ENCODE results near the gene AHNAK2.

The AHNAK2 gene

GRCh38 chr14:104989236-104989950, 11.2 kb upstream of the AHNAK2 start:
- H3K36me3 Mint-ChIP-seq (ENCODE audit: insufficient read depth): peaks cover 26% of the 10 kb centered on the region
- DNase-seq (no peak), ATAC-seq (replicated peaks) (no peak)
- H3K27ac Mint-ChIP-seq: no peak overlapping the region
- H3K27me3 Mint-ChIP-seq: peaks cover 5 to 9% of the 10 kb centered on the region in 2 donors
- H3K4me1 Mint-ChIP-seq (ENCODE audit: low read depth in 2 of 2): peaks cover 8 to 11% of the 10 kb centered on the region in 2 donors
- H3K9me3 Mint-ChIP-seq: no peaks in the 10 kb centered on the region
- no peak overlapping the region for H3K4me3 Mint-ChIP-seq

GRCh38 chr14:104986487-104987164, 8.5 kb upstream of the AHNAK2 start:
- no peak for ATAC-seq (replicated peaks)
- DNase-seq: no peak
- Mint-ChIP-seq H3K4me3 (peak overlapping the region; percentile 76 to 81), H3K27ac (peak overlapping the region; percentile 81 to 83), H3K36me3 (ENCODE audit: insufficient read depth) (peaks cover 25% of the 10 kb centered on the region), H3K4me1 (ENCODE audit: low read depth in 2 of 2) (peaks cover 3 to 15% of the 10 kb centered on the region in 2 donors), H3K9me3 (no peaks in the 10 kb centered on the region), H3K27me3 (peaks cover 5 to 9% of the 10 kb centered on the region in 2 donors)

DNA sequence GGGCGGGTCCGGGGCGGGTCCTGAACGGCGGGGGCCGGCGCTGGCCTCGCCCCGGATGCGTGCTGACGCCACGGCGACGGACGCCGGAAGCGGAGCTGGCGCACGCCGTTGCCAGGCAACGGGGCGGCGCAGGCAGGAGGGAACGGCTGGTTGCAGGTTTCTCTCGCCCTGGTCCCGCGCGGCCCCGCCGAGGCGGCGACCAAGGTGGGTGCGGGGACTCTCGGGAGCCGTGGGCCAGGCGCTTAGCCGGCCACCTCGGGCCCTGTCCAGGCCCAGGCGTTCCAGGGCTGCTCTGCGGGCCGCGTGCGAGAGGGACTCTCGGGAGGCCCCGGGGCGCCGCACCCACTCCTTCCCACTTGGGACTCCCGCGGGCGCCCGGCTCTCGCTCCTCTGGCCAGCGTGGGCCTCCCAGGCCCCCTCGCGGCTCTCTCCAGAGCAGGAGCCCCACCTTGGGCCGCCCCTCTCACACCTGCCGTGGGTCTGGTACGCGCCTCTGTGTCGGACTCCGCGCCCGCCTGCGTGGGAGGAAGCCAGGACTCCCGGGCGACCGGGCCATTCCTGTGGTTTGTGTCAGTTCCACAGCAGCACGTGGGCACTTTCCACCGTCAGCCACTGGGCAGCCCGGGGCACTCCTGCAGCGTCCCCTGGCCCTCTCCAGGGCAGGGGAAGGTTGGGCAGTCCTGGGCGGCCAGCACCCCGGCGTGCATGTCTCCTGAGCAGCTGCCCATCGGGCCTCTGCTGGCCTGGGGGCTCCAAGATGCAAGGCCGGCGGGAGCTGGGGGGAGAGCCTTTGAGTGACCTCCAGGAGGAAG, 7.7 kb upstream of the AHNAK2 start, which contains the start of gene CLBA1:
Gene CLBA1 (plus strand): TSS at position 114 of the 812 bp plus-strand sequence. CDS start 644 bp downstream, at position 758.
- Mint-ChIP-seq H3K27ac (peak within 1 kb of the TSS; percentile 83 to 87), H3K9me3 (no peaks in the 10 kb centered on the region), H3K4me1 (ENCODE audit: low read depth in 2 of 2) (peaks cover 3 to 15% of the 10 kb centered on the region in 2 donors), H3K4me3 (peak within 1 kb of the TSS; percentile 76 to 81), H3K36me3 (ENCODE audit: insufficient read depth) (peaks cover 25% of the 10 kb centered on the region), H3K27me3 (peaks cover 5 to 9% of the 10 kb centered on the region in 2 donors)
- ATAC-seq (replicated peaks) (peak; percentile 97), DNase-seq (peak; percentile 80 to 87 (median 81))

DNA sequence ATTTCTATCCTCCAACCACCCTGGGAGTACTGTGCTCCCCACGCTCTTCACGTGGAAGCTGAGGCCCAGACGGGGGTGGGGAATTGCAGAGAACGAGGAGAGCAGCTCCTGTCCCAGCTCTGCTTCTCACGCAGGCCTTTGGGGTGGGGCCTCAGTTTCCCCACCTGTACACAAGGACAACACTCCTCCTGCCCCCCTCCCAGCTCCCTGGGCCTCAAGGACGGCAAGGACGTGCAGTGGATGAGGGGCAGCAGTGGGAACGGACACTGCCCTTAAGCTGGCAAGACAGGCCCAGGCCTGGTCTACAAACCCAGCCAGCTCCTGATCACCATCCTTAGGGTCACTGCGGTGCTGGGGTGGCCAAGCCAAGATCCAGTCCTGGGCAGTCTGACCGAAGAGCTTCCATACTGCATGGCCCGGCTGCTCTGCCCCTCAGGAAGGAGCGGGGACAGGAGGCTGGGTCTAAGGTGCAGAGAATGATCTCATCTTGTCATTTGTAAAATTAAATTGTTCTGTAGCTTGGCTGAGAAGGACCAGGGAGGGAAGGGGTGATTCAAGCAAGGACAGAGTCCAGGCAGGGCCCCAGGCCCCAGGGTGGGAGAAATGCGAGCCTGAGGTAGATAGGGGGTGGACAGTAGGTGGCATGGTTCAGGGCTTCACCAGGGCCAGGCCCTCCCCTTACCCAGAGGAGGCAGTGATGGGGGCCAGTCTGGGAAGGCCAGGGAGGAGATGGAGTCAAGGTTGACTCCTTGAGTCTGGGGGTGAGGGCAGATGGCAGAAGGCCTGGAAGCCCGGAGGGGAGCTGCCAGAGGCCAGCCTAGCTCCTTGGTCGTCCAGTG, 6.1 kb upstream of the AHNAK2 start:
- peaks cover 3 to 15% of the 10 kb centered on the region in 2 donors for H3K4me1 Mint-ChIP-seq (ENCODE audit: low read depth in 2 of 2)
- no peak for DNase-seq
- peaks cover 21% of the 10 kb centered on the region for H3K36me3 Mint-ChIP-seq (ENCODE audit: insufficient read depth)
- peak overlapping the region; percentile 72 to 87 for H3K27ac Mint-ChIP-seq
- no peak for ATAC-seq (replicated peaks)
- H3K27me3 Mint-ChIP-seq: peaks cover 5 to 11% of the 10 kb centered on the region in 2 donors
- H3K4me3 Mint-ChIP-seq: peak overlapping the region; percentile 69 to 76
- no peaks in the 10 kb centered on the region for H3K9me3 Mint-ChIP-seq

DNA sequence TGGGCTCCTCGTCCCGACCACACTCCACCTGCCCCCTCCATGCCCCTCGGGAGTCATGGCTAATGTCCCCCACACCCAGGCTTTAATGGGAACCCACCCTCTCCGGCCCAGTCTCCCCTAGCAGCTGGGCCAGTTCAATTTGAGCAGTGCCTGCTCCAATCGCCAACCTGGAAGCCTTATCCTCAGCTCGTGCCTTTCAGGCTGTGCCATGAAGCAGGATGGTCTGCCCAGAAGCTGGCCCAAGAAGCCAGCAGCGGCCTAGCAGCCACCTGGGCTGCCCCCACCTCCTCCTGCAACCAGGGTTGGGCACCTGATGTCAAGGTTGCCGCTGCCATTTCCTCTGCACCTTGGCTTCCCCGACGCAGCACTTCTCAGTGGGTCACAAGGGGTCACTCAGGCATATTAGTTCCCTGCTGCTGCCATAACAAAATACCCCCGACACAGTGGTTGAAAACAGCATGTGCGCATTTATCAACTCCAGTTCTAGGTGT, 5.1 kb upstream of the AHNAK2 start:
- H3K9me3 Mint-ChIP-seq: no peaks in the 10 kb centered on the region
- DNase-seq (no peak), ATAC-seq (replicated peaks) (no peak)
- H3K4me1 Mint-ChIP-seq (ENCODE audit: low read depth in 2 of 2): peaks cover 9 to 16% of the 10 kb centered on the region in 2 donors
- H3K27ac Mint-ChIP-seq: peak overlapping the region in 1 of 2 donors; percentile 72
- peaks cover 14 to 20% of the 10 kb centered on the region in 2 donors for H3K27me3 Mint-ChIP-seq
- H3K4me3 Mint-ChIP-seq: no peak overlapping the region
- H3K36me3 Mint-ChIP-seq (ENCODE audit: insufficient read depth): peaks cover 21% of the 10 kb centered on the region

GRCh38 chr14:104982548-104983230, 4.5 kb upstream of the AHNAK2 start:
- H3K27me3 Mint-ChIP-seq: peaks cover 16 to 21% of the 10 kb centered on the region in 2 donors
- peaks cover 9 to 18% of the 10 kb centered on the region in 2 donors for H3K4me1 Mint-ChIP-seq (ENCODE audit: low read depth in 2 of 2)
- H3K27ac Mint-ChIP-seq: no peak overlapping the region
- H3K4me3 Mint-ChIP-seq: no peak overlapping the region
- ATAC-seq (replicated peaks): no peak
- no peaks in the 10 kb centered on the region for H3K9me3 Mint-ChIP-seq
- peaks cover 21% of the 10 kb centered on the region for H3K36me3 Mint-ChIP-seq (ENCODE audit: insufficient read depth)
- DNase-seq: no peak

DNA sequence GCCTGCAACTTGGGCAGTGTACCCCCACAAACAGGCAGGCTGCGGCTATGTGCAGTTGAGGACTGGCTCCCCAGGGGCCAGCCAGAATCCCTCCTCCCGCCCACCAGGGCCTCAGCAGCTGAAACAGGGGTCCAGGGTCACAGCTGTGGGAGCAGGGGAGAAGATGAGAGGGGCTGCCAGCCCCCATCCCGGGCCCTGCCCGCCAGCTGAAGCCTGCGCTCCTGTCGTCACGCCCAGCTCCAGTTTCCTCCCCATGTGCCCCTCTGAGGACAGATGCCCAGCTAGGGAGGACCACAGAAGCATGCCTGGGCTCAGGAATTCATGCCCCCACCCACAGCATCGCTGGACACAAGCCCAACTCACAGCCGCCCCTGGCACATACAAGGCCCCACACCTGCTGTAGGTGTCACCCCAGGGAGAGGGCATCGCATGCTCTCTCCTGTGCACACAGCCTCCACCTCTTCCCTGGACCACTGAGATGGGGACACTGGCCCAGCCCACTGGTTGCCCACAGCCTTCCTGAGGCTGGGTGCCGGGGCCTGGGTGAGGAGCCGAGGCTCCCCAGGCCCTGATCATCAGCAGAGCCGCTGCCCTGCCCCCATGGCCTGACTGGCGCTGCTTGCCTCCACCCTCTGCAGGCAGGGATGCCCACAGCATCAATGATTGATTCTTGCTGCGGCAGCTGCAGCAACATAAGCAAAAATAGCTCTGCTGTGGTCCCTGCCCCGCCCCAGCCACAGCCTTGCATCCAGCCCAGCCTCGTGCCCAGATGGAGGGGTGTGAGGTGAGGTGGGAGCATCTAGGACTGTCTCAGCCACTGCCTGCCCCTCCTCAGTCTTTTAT, 3.7 kb upstream of the AHNAK2 start:
- H3K4me1 Mint-ChIP-seq (ENCODE audit: low read depth in 2 of 2): peaks cover 6 to 18% of the 10 kb centered on the region in 2 donors
- H3K4me3 Mint-ChIP-seq: no peak overlapping the region
- H3K27me3 Mint-ChIP-seq: peaks cover 17 to 21% of the 10 kb centered on the region in 2 donors
- DNase-seq (no peak), ATAC-seq (replicated peaks) (no peak)
- no peaks in the 10 kb centered on the region for H3K9me3 Mint-ChIP-seq
- peak overlapping the region in 1 of 2 donors; percentile 32 for H3K27ac Mint-ChIP-seq
- peaks cover 15% of the 10 kb centered on the region for H3K36me3 Mint-ChIP-seq (ENCODE audit: insufficient read depth)

GRCh38 chr14:104980611-104981531, 2.7 kb upstream of the AHNAK2 start:
- Mint-ChIP-seq H3K9me3 (no peaks in the 10 kb centered on the region), H3K27me3 (peaks cover 25 to 30% of the 10 kb centered on the region in 2 donors), H3K36me3 (ENCODE audit: insufficient read depth) (peaks cover 18% of the 10 kb centered on the region), H3K4me1 (ENCODE audit: low read depth in 2 of 2) (peaks cover 10 to 18% of the 10 kb centered on the region in 2 donors), H3K27ac (no peak overlapping the region), H3K4me3 (no peak overlapping the region)
- DNase-seq (no peak), ATAC-seq (replicated peaks) (no peak)

GRCh38 chr14:104979758-104980610, 1.8 kb upstream of the AHNAK2 start:
- no peak for ATAC-seq (replicated peaks)
- H3K9me3 Mint-ChIP-seq: no peaks in the 10 kb centered on the region
- DNase-seq: no peak
- H3K27ac Mint-ChIP-seq: no peak overlapping the region
- peaks cover 14% of the 10 kb centered on the region for H3K36me3 Mint-ChIP-seq (ENCODE audit: insufficient read depth)
- peaks cover 10 to 21% of the 10 kb centered on the region in 2 donors for H3K4me1 Mint-ChIP-seq (ENCODE audit: low read depth in 2 of 2)
- peaks cover 25 to 34% of the 10 kb centered on the region in 2 donors for H3K27me3 Mint-ChIP-seq
- H3K4me3 Mint-ChIP-seq: no peak overlapping the region
